Heart right ventricle (tissue), 16 donors: Measurements from ENCODE around the gene ATP4A. TPM values are rescaled to one million over a fixed set of nuclear protein-coding genes. Genes with fewer than 3 reads are reported as not detected.

Source experiments
- ATAC-seq, 8 donors: fragments of 200-7000 bp; cut with Tn5 transposase; one replicate each; pipeline ENCODE4 v1.9.1; 2020; ENCODE audit warnings: mild to moderate bottlenecking in 8 of 8, moderate library complexity in 8 of 8, moderate number of reproducible peaks in 1 of 8
- DNase-seq, 2 donors: peaks; one replicate each; pipeline ENCODE4 v3.0.0-alpha.2; 2020
- H3K27ac ChIP-seq, 10 donors: fragments of 200-600 bp; sonication (generic) in 2 of 10; one replicate each; pipeline versions ENCODE4 v1.5.0 to v1.8.0; 2020 to 2022; ENCODE audit warnings: mild to moderate bottlenecking in 3 of 10
- H3K27me3 ChIP-seq, 7 donors: fragments of 200-600 bp; one replicate each; pipeline ENCODE4 v1.8.0; 2021 to 2022; ENCODE audit warnings: mild to moderate bottlenecking in 2 of 7
- H3K36me3 ChIP-seq, 9 donors: fragments of 200-600 bp; sonication (generic) in 1 of 9; one replicate each; pipeline versions ENCODE4 v1.5.0 to v1.8.0; 2020 to 2022; ENCODE audit warnings: mild to moderate bottlenecking in 2 of 9
- H3K4me1 ChIP-seq, 9 donors: fragments of 200-600 bp; sonication (generic) in 1 of 9; one replicate each; pipeline versions ENCODE4 v1.5.0 to v1.8.0; 2020 to 2022; ENCODE audit warnings: mild to moderate bottlenecking in 4 of 9
- H3K4me3 ChIP-seq, 10 donors: fragments of 200-600 bp; sonication (generic) in 2 of 10; one replicate each; pipeline versions ENCODE4 v1.5.0 to v1.8.0; 2020 to 2022; ENCODE audit warnings: mild to moderate bottlenecking in 7 of 10, moderate library complexity in 2 of 10
- H3K9me3 ChIP-seq, 11 donors: fragments of 200-600 bp in 10 of 11; sonication (generic) in 2 of 11; one replicate each; pipeline versions ENCODE4 v1.5.0 to v1.8.0; 2013 to 2022; ENCODE audit warnings: mild to moderate bottlenecking in 2 of 11, control low read depth in 1 of 11, moderate library complexity in 1 of 11
- CTCF ChIP-seq, 9 donors: fragments of 200-600 bp; sonication (generic) in 2 of 9; IDR thresholded peaks; one replicate each; pipeline versions ENCODE4 v1.5.0 to v1.8.0; 2021 to 2022; ENCODE audit warnings: antibody characterized with exemption in 9 of 9, mild to moderate bottlenecking in 5 of 9, moderate library complexity in 1 of 9
- WGBS, 2 donors: extraction: QIAGEN DNeasy Blood & Tissue Kit; methylation state at CpG; one replicate each; pipeline ENCODE4 v1.1.7; 2013; ENCODE audit warnings: inconsistent platforms in 1 of 2; 5-methylcytosine and 5-hydroxymethylcytosine counted together
- intact Hi-C, 10 donors: fragments of 100-400 bp; cut with DNase I; formaldehyde crosslinking; loops; one replicate each; pipeline versions ENCODE4 v1.11.1 to v1.14.2; 2022
- polyA plus RNA-seq, 2 donors: library from polyadenylated mRNA; stranded (reverse); fragments of 200-250 nt; gene quantifications; one replicate each; pipeline ENCODE4 v1.2.3, GENCODE V29; 2013
- total RNA-seq, 10 donors: library from RNA; stranded (reverse); fragmentation: NEBNext Ultra II Directional in 3 of 10; extraction: Animal tissue kit (Norgen Biotek cat#: 25700) in 3 of 10; gene quantifications; one replicate each; pipeline versions ENCODE4 v1.2.1 to v1.2.4, GENCODE V29; 2021 to 2023
- donor health status: Arrhythmogenic right ventricular cardiomyopathy.
- donor health status: ischemic (EF 13 %, LVEDD 7.1; RV severe dilation, severe dysfunction).
- donor health status: healthy with polysubstance abuse.
- donor health status: DM: no; HTN: yes; CAD: no.
- donor health status: DM: no; HTN: no; CAD: no.
- donor health status: ischemic (EF 25% LVEDD 6.9; RV normal size, moderate dysfunction).
- donor health status: ischemic (EF 25% LVEDD 5.7; RV mildly dilated, moderate dysfunction).
- donor health status: healthy.
- donor health status: DM: yes; HTN: yes; CAD: no.
- donor health status: Ischemic cardiomyopathy.
- donor health status: ischemic (EF 35%, LVEDD 5.7; RV mildly dilated, moderate dysfunction).
- donor health status: nonischemic (EF 11% LVEDD 7.7; RV severe dilation, severe dysfunction).
- donor health status: DM: yes; HTN: yes; CAD: no.
- donor health status: PGD.
- donor health status: ischemic (EF 29% LVEDD 5.4; RV normal size, mild dysfunction).
- donor health status: nonischemic (EF 23%, LVEDD 6.1; RV moderate dilation, normal function).

The ATP4A gene
- total and polyA plus RNA-seq, 12 donors: not detected

GRCh38 chr19:35502751-35503150 is 60.7 kb downstream of the ATP4A start:
- Histone ChIP-seq H3K9me3 (no peaks in the 10 kb centered on the region), H3K36me3 (no peaks in the 10 kb centered on the region), H3K4me1 (no peaks in the 10 kb centered on the region), H3K4me3 (no peak overlapping the region), H3K27ac (no peak overlapping the region), H3K27me3 (peaks cover 0 to 7% (median under 1%) of the 10 kb centered on the region in 7 donors)
- WGBS, 2 donors: 68 to 73% methylated on average over 4 of the region's 4 CpGs
- TF ChIP-seq CTCF (IDR thresholded peaks at IDR 0.05): no peak
- intact Hi-C loops: no loop called here
- DNase-seq: no peak
- ATAC-seq: peak in 5 of 8 donors; percentile 35 to 60 (median 54)

DNA sequence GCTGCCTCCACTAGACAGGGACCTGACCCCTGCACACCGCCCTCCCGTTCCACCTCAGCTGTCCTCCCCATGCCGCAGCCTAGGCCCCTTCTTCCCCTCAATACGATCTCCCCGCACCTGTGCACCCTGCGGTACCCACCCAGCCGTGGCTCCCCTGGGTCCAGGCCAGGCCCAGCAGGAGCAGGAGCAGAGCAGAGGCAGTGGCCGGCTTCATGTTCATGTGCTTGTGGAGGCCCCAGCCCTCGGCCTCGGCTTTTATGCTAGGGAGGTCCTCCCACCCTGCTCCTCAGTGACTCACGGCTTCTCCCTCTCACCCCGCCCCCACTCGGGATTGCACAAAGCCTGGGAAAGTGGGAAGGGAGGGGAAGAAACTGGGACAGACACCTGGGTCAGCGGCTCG is 61.8 kb downstream of the ATP4A start:
- no peaks in the 10 kb centered on the region for H3K36me3 ChIP-seq
- no peaks in the 10 kb centered on the region for H3K9me3 ChIP-seq
- no peak overlapping the region for H3K27ac ChIP-seq
- no peaks in the 10 kb centered on the region for H3K27me3 ChIP-seq
- TF ChIP-seq CTCF (IDR thresholded peaks at IDR 0.05): no peak
- intact Hi-C loops: no loop called here
- WGBS, 2 donors: 81 to 83% methylated on average over 15 of the region's 15 CpGs
- DNase-seq: no peak
- no peak overlapping the region for H3K4me3 ChIP-seq
- no peaks in the 10 kb centered on the region for H3K4me1 ChIP-seq
- peak in 1 of 8 donors; percentile 19 for ATAC-seq

DNA sequence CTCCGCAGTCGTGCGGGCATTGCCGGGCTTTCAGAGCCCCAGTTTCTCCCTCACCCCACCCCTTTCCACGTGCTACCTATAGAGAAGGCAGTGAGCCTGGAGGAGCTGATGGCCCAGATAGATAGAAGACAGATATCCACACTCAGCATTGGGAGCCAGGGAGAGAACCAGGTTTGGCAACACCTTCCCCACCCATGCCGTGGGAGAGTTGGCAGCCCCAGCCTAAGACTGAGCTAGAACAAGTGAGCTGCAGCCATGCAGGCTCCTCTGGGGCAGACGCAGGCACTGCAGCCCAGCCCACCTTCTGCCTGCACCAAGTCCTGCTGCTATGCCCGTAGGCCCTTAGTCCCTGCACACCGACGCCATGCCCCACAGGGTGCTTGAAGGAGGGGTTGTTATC is 62.8 kb downstream of the ATP4A start:
- no peaks in the 10 kb centered on the region for H3K9me3 ChIP-seq
- H3K36me3 ChIP-seq: no peaks in the 10 kb centered on the region
- H3K27me3 ChIP-seq: no peaks in the 10 kb centered on the region
- ATAC-seq (no peak), DNase-seq (no peak)
- intact Hi-C loops: no loop called here
- no peak overlapping the region for H3K4me3 ChIP-seq
- peaks cover 0 to 2% (median 0%) of the 10 kb centered on the region in 9 donors for H3K4me1 ChIP-seq
- no peak overlapping the region for H3K27ac ChIP-seq
- WGBS, 2 donors: 87 to 88% methylated on average over 10 of the region's 10 CpGs
- TF ChIP-seq CTCF (IDR thresholded peaks at IDR 0.05): no peak

Other genes starting within 250 kb of the ATP4A start
- gene CD22, start 234.5 kb downstream of the ATP4A start, total RNA-seq: 1 to 10 TPM in 1 of 10 donors, under 1 TPM in 7, not detected in 2; 0.22 to 1.6 (median 0.49) TPM
- gene CD22, start 234.5 kb downstream of the ATP4A start, polyA plus RNA-seq: under 1 TPM; 0.07 to 0.12 TPM
- gene FFAR1, start 215.8 kb downstream of the ATP4A start, total RNA-seq: not detected
- not detected for gene FFAR1, start 215.8 kb downstream of the ATP4A start, polyA plus RNA-seq
- under 1 TPM in 2 of 10 donors, not detected in 8; 0.40 to 0.49 TPM for gene FFAR3, start 205.2 kb downstream of the ATP4A start, total RNA-seq
- under 1 TPM in 1 of 2 donors, not detected in 1; 0.09 TPM for gene FFAR3, start 205.2 kb downstream of the ATP4A start, polyA plus RNA-seq
- gene GPR42, start 192.6 kb downstream of the ATP4A start, total RNA-seq: not detected
- gene GPR42, start 192.6 kb downstream of the ATP4A start, polyA plus RNA-seq: not detected
- gene FFAR2, start 115.4 kb downstream of the ATP4A start, total RNA-seq: 1 to 10 TPM in 1 of 10 donors, under 1 TPM in 8, not detected in 1; 0.17 to 1.4 (median 0.54) TPM
- gene FFAR2, start 115.4 kb downstream of the ATP4A start, polyA plus RNA-seq: under 1 TPM; 0.10 to 0.15 TPM
- gene KRTDAP, start 73.2 kb downstream of the ATP4A start, total RNA-seq: not detected
- gene KRTDAP, start 73.2 kb downstream of the ATP4A start, polyA plus RNA-seq: not detected
- 10 to 100 TPM in 3 of 10 donors, 1 to 10 TPM in 7; 2.0 to 15.7 (median 7.6) TPM for gene DMKN, start 50.0 kb downstream of the ATP4A start, total RNA-seq
- 10 to 100 TPM in 1 of 2 donors, 1 to 10 TPM in 1; 7.8 to 32.2 TPM for gene DMKN, start 50.0 kb downstream of the ATP4A start, polyA plus RNA-seq
- gene SBSN, start 35.3 kb downstream of the ATP4A start, total RNA-seq: not detected
- under 1 TPM in 1 of 2 donors, not detected in 1; 0.20 TPM for gene SBSN, start 35.3 kb downstream of the ATP4A start, polyA plus RNA-seq
- not detected for gene GAPDHS, start 30.2 kb downstream of the ATP4A start, total RNA-seq
- gene GAPDHS, start 30.2 kb downstream of the ATP4A start, polyA plus RNA-seq: not detected
- 100 to 1,000 TPM in 3 of 10 donors, 10 to 100 TPM in 7; 62.8 to 103 (median 74.7) TPM for gene TMEM147, start 18.0 kb downstream of the ATP4A start, total RNA-seq
- 100 to 1,000 TPM in 1 of 2 donors, 10 to 100 TPM in 1; 78.0 to 229 TPM for gene TMEM147, start 18.0 kb downstream of the ATP4A start, polyA plus RNA-seq
- gene PMIS2, start 22.5 kb upstream of the ATP4A start, total RNA-seq: not detected
- gene PMIS2, start 22.5 kb upstream of the ATP4A start, polyA plus RNA-seq: not detected
- gene HAUS5, start 49.1 kb upstream of the ATP4A start, total RNA-seq: 1 to 10 TPM; 3.2 to 9.3 (median 4.7) TPM
- gene HAUS5, start 49.1 kb upstream of the ATP4A start, polyA plus RNA-seq: 10 to 100 TPM in 1 of 2 donors, 1 to 10 TPM in 1; 4.3 to 14.1 TPM
- 10 to 100 TPM; 43.5 to 57.8 (median 53.2) TPM for gene RBM42, start 65.4 kb upstream of the ATP4A start, total RNA-seq
- gene RBM42, start 65.4 kb upstream of the ATP4A start, polyA plus RNA-seq: 10 to 100 TPM; 76.3 to 93.1 TPM
- gene ETV2, start 78.1 kb upstream of the ATP4A start, total RNA-seq: under 1 TPM in 4 of 10 donors, not detected in 6; 0.26 to 0.55 (median 0.28) TPM
- gene ETV2, start 78.1 kb upstream of the ATP4A start, polyA plus RNA-seq: 1 to 10 TPM in 1 of 2 donors, under 1 TPM in 1; 0.59 to 1.5 TPM
- gene COX6B1, start 84.7 kb upstream of the ATP4A start, total RNA-seq: 1,000 to 10,000 TPM; 1,085 to 1,585 (median 1,381) TPM
- 1,000 to 10,000 TPM; 2,189 to 5,346 TPM for gene COX6B1, start 84.7 kb upstream of the ATP4A start, polyA plus RNA-seq
- under 1 TPM in 1 of 10 donors, not detected in 9; 0.38 TPM for gene UPK1A, start 102.9 kb upstream of the ATP4A start, total RNA-seq
- gene UPK1A, start 102.9 kb upstream of the ATP4A start, polyA plus RNA-seq: under 1 TPM in 1 of 2 donors, not detected in 1; 0.03 TPM
- under 1 TPM in 1 of 10 donors, not detected in 9; 0.12 TPM for gene ZBTB32, start 140.9 kb upstream of the ATP4A start, total RNA-seq
- under 1 TPM in 1 of 2 donors, not detected in 1; 0.03 TPM for gene ZBTB32, start 140.9 kb upstream of the ATP4A start, polyA plus RNA-seq
- gene KMT2B, start 154.3 kb upstream of the ATP4A start, total RNA-seq: 10 to 100 TPM; 10.8 to 19.2 (median 14.6) TPM
- gene KMT2B, start 154.3 kb upstream of the ATP4A start, polyA plus RNA-seq: 10 to 100 TPM; 15.0 to 28.7 TPM
- gene IGFLR1, start 178.8 kb upstream of the ATP4A start, total RNA-seq: 10 to 100 TPM in 1 of 10 donors, 1 to 10 TPM in 9; 1.1 to 17.1 (median 2.3) TPM
- 10 to 100 TPM in 1 of 2 donors, 1 to 10 TPM in 1; 6.6 to 13.3 TPM for gene IGFLR1, start 178.8 kb upstream of the ATP4A start, polyA plus RNA-seq
- 10 to 100 TPM; 17.4 to 35.1 (median 20.3) TPM for gene U2AF1L4, start 181.8 kb upstream of the ATP4A start, total RNA-seq
- 10 to 100 TPM; 11.5 to 57.7 TPM for gene U2AF1L4, start 181.8 kb upstream of the ATP4A start, polyA plus RNA-seq
- gene PSENEN, start 182.0 kb upstream of the ATP4A start, total RNA-seq: 10 to 100 TPM; 34.8 to 70.7 (median 44.9) TPM
- gene PSENEN, start 182.0 kb upstream of the ATP4A start, polyA plus RNA-seq: 100 to 1,000 TPM in 1 of 2 donors, 10 to 100 TPM in 1; 69.3 to 149 TPM
- gene LIN37, start 184.9 kb upstream of the ATP4A start, total RNA-seq: 1 to 10 TPM; 4.0 to 9.3 (median 4.8) TPM
- 10 to 100 TPM; 25.2 to 29.4 TPM for gene LIN37, start 184.9 kb upstream of the ATP4A start, polyA plus RNA-seq
- gene HSPB6, start 193.4 kb upstream of the ATP4A start, total RNA-seq: 1,000 to 10,000 TPM in 5 of 10 donors, 100 to 1,000 TPM in 5; 448 to 1,269 (median 1,031) TPM
- gene HSPB6, start 193.4 kb upstream of the ATP4A start, polyA plus RNA-seq: 100 to 1,000 TPM; 387 to 822 TPM
- gene PROSER3, start 194.5 kb upstream of the ATP4A start, total RNA-seq: 10 to 100 TPM in 5 of 10 donors, 1 to 10 TPM in 5; 7.0 to 14.7 (median 9.7) TPM
- 1 to 10 TPM; 5.5 to 9.7 TPM for gene PROSER3, start 194.5 kb upstream of the ATP4A start, polyA plus RNA-seq
- gene ARHGAP33, start 211.9 kb upstream of the ATP4A start, total RNA-seq: 1 to 10 TPM; 1.3 to 9.5 (median 5.6) TPM
- 10 to 100 TPM in 1 of 2 donors, 1 to 10 TPM in 1; 2.2 to 10.1 TPM for gene ARHGAP33, start 211.9 kb upstream of the ATP4A start, polyA plus RNA-seq
- not detected for gene PRODH2, start 249.2 kb upstream of the ATP4A start, total RNA-seq
- not detected for gene PRODH2, start 249.2 kb upstream of the ATP4A start, polyA plus RNA-seq